NCI-H1436 treated with DMSO at 0.1 percent for 48 hours (cell line): Measurements from ENCODE around the gene PCDHB6.
"Not testable (repeated sequence)": the region's sequence is repeated elsewhere in the genome, so short reads cannot be mapped to it uniquely, and the experiment has no call there.

ENCODE experiments used
- DNase-seq: peaks from one replicate; lab custom pipeline; 2025; lab: John Stamatoyannopoulos, UW

Gene PCDHB6

DNA sequence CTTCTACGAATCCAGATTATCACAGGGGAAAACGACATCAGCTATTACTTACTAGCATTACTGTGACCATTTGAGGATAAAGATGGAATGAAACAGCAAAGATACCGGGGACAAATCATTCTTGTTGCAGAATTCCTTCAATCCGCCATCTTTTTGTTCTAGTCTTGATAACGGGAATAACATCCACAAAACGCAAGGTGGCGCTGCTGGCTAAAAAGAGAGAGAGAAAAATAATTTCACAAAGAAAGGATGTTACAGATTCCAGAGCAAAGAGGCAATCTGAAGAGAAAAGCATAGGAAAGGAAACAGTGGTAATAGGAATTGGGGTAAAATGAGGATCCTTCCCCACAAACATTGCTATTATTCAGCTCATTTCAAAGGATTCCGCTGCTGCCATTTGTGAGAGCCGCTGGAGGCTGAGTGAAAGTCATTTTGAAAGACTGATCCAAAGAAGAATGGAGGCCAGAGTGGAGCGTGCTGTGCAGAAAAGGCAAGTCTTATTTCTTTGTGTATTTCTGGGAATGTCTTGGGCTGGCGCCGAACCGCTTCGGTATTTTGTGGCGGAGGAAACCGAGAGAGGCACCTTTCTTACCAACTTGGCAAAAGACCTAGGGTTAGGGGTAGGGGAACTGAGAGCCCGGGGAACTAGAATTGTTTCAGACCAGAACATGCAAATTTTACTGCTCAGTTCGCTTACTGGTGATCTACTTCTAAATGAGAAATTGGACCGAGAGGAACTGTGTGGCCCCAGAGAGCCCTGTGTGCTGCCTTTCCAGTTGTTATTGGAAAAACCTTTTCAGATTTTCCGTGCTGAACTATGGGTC lies 22.7 kb downstream of the PCDHB6 start, which contains the start of gene PCDHB7:
TSS of gene PCDHB7 (plus strand) at position 264 of the 824 bp plus-strand sequence. CDS start at position 456, 192 bp downstream.
- DNase-seq, result no peak

DNA sequence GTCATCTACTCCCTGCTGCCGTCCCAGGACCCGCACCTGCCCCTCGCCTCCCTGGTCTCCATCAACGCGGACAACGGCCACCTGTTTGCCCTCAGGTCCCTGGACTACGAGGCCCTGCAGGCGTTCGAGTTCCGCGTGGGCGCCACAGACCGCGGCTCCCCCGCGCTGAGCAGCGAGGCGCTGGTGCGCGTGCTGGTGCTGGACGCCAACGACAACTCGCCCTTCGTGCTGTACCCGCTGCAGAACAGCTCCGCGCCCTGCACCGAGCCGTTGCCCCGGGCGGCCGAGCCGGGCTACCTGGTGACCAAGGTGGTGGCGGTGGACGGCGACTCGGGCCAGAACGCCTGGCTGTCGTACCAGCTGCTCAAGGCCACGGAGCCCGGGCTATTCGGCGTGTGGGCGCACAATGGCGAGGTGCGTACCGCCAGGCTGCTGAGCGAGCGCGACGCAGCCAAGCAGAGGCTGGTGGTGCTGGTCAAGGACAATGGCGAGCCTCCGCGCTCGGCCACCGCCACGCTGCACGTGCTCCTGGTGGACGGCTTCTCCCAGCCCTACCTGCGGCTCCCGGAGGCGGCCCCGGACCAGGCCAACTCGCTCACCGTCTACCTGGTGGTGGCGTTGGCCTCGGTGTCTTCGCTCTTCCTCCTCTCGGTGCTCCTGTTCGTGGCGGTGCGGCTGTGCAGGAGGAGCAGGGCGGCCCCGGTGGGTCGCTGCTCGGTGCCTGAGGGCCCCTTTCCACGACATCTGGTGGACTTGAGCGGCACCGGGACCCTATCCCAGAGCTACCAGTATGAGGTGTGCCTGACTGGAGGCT lies 24.6 kb downstream of the PCDHB6 start:
- DNase-seq, result not testable (repeated sequence)

DNA sequence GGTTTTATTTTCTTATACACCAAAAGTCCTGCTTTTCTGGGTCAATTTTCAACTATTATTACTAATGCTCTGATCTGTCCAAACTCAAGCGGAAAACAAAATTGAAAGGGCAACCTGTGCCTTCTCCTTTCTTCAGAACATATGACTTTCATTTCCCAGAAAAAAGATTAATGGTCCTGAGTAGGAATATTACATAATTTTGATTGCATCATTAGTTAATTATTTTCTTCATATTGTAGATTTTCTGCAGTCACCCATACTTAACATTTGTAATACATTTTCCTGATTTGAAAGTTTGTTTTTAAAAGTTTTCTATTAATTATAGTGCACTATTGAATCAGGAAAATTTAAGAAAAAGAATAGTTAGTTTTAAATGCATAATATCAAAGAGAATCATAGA lies 26.1 kb downstream of the PCDHB6 start:
- DNase-seq, result no peak

DNA sequence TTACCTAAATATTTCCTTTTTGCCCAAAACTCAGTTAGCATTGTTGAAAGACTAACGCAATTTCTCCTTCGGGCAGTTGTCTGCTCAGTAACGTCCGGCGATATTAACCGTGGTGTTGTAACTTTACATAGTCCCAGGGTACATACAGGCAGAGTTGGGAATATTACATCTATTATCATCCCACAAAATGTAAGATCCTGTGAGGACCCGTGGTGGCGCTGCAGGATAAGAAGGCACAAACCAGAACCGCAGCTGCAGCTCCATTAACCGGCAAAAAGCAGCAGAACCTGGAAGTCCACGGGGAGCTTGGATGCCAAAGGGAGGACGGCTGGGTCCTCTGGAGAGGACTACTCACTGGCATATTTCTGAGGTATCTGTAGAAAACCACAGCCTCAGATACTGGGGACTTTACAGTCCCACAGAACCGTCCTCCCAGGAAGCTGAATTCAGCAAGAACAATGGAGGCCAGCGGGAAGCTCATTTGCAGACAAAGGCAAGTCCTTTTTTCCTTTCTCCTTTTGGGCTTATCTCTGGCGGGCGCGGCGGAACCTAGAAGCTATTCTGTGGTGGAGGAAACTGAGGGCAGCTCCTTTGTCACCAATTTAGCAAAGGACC lies 27.8 kb downstream of the PCDHB6 start, which contains the start of gene PCDHB8:
TSS of gene PCDHB8 (plus strand) at position 214 of the 615 bp plus-strand sequence. CDS start at position 459, 245 bp downstream.
- peak; percentile 36 for DNase-seq

DNA sequence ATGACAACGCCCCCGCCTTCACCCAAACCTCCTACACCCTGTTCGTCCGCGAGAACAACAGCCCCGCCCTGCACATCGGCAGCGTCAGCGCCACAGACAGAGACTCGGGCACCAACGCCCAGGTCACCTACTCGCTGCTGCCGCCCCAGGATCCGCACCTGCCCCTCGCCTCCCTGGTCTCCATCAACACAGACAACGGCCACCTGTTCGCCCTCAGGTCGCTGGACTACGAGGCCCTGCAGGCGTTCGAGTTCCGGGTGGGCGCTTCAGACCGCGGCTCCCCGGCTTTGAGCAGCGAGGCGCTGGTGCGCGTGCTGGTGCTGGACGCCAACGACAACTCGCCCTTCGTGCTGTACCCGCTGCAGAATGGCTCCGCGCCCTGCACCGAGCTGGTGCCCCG lies 29.5 kb downstream of the PCDHB6 start:
- not testable (repeated sequence) for DNase-seq

DNA sequence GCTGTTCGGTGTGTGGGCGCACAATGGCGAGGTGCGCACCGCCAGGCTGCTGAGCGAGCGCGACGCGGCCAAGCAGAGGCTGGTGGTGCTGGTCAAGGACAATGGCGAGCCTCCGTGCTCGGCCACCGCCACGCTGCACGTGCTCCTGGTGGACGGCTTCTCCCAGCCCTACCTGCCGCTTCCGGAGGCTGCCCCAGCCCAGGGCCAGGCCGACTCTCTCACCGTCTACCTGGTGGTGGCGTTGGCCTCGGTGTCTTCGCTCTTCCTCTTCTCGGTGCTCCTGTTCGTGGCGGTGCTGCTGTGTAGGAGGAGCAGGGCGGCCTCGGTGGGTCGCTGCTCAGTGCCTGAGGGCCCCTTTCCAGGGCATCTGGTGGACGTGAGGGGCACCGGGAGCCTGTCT lies 30.0 kb downstream of the PCDHB6 start:
- DNase-seq, result not testable (repeated sequence)

DNA sequence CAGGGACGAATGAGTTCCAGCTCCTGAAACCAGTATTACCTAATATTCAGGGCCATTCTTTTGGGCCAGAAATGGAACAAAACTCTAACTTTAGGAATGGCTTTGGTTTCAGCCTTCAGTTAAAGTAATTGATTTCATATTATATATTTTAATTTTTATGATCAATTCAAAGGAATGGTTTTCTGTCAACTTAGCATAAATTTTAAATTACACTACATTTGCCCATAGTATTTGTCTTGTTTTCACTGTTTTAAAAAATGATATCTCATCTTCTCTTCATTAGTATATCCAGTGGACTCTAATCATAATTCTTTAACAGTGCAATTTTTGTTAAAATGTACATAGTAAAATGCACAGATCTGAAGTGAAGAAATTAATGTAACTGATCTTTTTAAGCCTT lies 30.5 kb downstream of the PCDHB6 start:
- DNase-seq, result no peak

DNA sequence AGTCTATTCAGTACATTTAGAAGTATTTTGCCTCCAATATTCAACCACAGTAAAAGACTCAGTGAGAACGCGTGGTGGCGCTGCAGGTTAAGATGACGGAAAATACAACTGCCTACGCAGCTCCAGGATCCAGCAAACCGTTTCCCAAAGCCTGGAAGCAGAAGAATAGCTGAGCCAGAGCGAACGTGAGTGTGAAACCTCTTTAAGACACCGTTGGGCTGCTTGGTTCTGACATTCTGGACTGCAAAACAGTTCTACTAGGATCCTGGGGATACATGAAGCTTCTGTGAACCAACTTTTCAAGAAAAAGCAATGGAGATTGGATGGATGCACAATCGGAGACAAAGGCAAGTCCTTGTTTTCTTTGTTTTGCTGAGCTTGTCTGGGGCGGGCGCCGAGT lies 32.4 kb downstream of the PCDHB6 start, which contains the start of gene PCDHB16:
TSS of gene PCDHB16 (plus strand) at position 140 of the 400 bp plus-strand sequence. CDS start at position 313, 173 bp downstream.
- no peak for DNase-seq

DNA sequence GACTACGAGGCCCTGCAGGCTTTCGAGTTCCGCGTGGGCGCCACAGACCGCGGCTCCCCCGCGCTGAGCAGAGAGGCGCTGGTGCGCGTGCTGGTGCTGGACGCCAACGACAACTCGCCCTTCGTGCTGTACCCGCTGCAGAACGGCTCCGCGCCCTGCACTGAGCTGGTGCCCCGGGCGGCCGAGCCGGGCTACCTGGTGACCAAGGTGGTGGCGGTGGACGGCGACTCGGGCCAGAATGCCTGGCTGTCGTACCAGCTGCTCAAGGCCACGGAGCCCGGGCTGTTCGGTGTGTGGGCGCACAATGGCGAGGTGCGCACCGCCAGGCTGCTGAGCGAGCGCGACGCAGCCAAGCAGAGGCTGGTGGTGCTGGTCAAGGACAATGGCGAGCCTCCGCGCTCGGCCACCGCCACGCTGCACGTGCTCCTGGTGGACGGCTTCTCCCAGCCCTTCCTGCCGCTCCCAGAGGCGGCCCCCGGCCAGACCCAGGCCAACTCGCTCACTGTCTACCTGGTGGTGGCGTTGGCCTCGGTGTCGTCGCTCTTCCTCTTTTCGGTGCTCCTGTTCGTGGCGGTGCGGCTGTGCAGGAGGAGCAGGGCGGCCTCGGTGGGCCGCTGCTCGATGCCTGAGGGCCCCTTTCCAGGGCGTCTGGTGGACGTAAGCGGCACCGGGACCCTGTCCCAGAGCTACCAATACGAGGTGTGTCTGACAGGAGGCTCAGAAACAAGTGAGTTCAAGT lies 34.4 kb downstream of the PCDHB6 start:
- DNase-seq, result not testable (repeated sequence)

DNA sequence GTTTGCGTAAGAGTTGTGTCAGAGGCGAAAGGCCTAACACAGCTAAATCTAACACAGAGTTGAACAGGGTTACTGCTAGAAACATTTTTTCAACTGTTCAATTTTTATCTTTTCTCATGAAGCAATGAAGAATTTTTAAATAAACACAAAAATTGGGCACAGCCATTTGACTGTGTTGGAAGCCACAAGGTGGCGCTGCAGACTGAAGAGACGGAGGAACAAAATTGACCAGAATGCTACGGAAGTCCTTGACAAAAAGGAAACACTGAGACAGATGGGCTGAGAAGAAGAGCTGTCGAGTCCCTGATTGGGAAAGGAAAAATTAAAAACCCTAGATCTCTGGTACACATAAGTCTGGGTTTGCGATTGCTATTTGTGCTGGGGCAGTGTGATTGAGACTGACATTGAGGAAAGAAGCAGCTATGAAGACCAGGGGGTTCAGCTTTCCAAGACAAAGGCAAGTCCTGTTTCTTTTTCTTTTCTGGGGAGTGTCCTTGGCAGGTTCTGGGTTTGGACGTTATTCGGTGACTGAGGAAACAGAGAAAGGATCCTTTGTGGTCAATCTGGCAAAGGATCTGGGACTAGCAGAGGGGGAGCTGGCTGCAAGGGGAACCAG lies 37.1 kb downstream of the PCDHB6 start, which contains the start of gene PCDHB9:
TSS of gene PCDHB9 (plus strand) at position 265 of the 616 bp plus-strand sequence. CDS start at position 423, 158 bp downstream.
- DNase-seq, result no peak

DNA sequence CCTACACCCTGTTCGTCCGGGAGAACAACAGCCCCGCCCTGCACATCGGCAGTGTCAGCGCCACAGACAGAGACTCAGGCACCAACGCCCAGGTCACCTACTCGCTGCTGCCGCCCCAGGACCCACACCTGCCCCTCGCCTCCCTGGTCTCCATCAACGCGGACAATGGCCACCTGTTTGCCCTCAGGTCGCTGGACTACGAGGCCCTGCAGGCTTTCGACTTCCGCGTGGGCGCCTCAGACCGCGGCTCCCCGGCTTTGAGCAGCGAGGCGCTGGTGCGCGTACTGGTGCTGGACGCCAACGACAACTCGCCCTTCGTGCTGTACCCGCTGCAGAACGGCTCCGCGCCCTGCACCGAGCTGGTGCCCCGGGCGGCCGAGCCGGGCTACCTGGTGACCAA lies 38.8 kb downstream of the PCDHB6 start:
- DNase-seq, result not testable (repeated sequence)

DNA sequence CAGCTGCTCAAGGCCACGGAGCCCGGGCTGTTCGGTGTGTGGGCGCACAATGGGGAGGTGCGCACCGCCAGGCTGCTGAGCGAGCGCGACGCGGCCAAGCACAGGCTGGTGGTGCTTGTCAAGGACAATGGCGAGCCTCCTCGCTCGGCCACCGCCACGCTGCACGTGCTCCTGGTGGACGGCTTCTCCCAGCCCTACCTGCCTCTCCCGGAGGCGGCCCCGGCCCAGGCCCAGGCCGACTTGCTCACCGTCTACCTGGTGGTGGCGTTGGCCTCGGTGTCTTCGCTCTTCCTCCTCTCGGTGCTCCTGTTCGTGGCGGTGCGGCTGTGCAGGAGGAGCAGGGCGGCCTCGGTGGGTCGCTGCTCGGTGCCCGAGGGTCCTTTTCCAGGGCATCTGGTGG lies 39.3 kb downstream of the PCDHB6 start:
- DNase-seq, result not testable (repeated sequence)

DNA sequence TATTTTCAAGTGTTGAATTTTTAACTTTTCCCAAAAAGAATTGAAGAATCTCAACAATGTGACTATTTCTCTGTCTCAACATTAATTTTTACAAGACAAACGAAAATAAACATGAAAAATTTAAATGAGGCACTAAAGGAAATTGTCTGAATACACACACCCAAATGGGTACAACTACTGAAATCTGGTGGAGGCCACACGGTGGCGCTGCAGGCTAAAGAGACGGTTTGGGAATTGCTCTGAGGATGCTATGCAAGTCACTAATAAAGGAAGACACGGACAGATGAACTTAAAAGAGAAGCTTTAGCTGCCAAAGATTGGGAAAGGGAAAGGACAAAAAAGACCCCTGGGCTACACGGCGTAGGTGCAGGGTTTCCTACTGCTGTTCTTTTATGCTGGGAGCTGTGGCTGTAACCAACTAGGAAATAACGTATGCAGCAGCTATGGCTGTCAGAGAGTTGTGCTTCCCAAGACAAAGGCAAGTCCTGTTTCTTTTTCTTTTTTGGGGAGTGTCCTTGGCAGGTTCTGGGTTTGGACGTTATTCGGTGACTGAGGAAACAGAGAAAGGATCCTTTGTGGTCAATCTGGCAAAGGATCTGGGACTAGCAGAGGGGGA lies 42.4 kb downstream of the PCDHB6 start, which contains the start of gene PCDHB10:
TSS of gene PCDHB10 (plus strand) at position 244 of the 616 bp plus-strand sequence. CDS start at position 444, 200 bp downstream.
- DNase-seq, result no peak

DNA sequence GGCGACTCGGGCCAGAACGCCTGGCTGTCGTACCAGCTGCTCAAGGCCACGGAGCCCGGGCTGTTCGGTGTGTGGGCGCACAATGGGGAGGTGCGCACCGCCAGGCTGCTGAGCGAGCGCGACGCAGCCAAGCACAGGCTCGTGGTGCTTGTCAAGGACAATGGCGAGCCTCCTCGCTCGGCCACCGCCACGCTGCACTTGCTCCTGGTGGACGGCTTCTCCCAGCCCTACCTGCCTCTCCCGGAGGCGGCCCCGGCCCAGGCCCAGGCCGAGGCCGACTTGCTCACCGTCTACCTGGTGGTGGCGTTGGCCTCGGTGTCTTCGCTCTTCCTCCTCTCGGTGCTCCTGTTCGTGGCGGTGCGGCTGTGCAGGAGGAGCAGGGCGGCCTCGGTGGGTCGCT lies 44.5 kb downstream of the PCDHB6 start:
- not testable (repeated sequence) for DNase-seq

DNA sequence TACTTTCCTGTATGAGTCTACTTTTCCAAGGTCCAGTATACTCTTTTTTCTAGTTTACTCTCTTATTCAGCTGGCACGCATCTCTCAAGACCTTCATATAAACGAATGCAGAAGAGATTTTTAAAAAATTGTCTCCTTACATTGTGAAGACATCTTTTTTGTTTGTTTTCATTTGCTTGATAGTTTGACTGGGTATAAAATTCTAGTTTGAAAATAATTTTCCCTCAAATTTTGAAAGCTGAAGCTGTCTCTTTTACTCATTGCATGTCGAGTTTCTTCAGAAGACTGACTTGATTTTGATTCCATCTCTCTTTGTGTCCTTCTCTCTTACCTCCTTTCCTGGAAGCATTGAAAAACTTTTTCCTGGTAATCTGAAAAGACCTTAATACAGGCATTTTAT lies 46.5 kb downstream of the PCDHB6 start:
- DNase-seq, result no peak

DNA sequence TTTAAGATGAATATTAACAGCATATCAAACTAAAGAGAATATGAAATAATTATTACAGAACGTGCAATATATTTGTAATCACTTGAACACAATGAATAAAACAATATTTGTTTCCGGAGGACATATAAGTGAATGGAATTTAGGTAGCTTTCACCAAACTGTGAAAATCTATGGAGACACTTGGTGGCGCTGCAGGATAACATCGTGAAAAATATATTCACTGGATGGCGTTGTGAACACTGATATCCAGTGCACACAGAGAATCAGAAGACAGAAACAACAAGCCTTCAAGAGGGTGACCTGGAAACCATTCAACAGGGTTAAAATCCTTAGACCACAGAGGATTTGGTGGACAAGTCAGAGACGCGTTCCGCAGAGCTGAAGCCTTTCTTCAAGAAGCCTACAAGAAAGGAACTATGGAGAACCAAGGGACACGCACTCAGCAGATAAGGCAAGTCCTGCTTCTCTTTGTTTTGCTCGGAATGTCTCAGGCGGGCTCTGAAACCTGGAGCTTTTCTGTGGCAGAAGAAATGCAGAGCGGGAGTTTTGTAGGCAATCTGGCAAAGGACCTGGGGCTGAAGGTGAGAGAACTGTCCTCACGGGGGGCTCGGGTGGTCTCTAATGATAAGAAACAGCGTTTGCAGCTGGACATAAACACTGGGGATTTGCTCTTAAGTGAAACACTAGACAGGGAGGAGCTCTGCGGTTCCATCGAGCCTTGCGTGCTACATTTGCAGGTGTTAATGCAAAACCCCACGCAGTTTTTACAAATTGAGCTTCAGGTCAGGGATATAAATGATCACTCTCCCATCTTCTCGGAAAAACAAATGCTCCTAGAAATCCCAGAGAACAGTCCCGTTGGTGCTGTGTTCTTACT lies 49.7 kb downstream of the PCDHB6 start, which contains the start of gene PCDHB11:
TSS of gene PCDHB11 (plus strand) at position 269 of the 877 bp plus-strand sequence. CDS start at position 417, 148 bp downstream.
- DNase-seq, result no peak

DNA sequence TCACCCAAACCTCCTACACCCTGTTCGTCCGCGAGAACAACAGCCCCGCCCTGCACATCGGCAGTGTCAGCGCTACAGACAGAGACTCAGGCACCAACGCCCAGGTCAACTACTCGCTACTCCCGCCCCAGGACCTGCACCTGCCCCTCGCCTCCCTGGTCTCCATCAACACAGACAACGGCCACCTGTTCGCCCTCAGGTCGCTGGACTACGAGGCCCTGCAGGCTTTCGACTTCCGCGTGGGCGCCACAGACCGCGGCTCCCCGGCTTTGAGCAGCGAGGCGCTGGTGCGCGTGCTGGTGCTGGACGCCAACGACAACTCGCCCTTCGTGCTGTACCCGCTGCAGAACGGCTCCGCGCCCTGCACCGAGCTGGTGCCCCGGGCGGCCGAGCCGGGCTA lies 51.3 kb downstream of the PCDHB6 start:
- DNase-seq, result not testable (repeated sequence)

DNA sequence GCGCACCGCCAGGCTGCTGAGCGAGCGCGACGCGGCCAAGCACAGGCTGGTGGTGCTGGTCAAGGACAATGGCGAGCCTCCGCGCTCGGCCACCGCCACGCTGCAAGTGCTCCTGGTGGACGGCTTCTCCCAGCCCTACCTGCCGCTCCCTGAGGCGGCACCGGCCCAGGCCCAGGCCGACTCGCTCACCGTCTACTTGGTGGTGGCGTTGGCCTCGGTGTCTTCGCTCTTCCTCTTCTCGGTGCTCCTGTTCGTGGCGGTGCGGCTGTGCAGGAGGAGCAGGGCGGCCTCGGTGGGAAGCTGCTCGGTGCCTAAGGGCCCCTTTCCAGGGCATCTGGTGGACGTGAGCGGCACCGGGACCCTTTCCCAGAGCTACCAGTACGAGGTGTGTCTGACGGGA lies 51.8 kb downstream of the PCDHB6 start:
- not testable (repeated sequence) for DNase-seq
